ENCODE measurements around the gene DBN1. TPM values are rescaled to one million over a fixed set of nuclear protein-coding genes. Genes with fewer than 3 reads are reported as not detected.

Gene DBN1
- total RNA-seq, 1 experiment from 2014 or later, result 41.6 TPM

DNA sequence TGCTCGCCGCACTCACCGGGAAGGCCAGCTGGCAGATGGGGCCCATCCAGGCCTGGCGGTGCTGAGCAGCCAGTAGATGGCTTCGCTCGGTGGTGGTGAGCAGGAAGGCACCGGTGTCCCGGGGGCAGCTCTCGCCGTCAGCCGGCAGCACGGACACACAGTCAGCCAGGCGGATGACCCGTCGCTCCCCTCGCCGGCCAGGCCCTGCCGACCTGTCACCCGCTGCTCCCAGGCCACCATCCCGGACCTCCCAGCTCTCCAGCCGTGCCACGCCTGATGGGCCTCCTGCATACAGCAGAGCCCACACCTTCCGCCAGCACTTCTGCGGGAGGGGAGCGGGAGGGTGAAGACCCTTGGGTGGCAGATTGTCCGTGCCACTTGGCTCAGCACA is 34.8 kb upstream of the DBN1 start:
- DNase-seq (ENCODE audit: low read depth, low spot score), result no peak
- in situ Hi-C loops (cut with HindIII; ENCODE audit: low pct_unique_long_range_greater_than_20kb, low sequenced_read_pairs), result no loop called here

DNA sequence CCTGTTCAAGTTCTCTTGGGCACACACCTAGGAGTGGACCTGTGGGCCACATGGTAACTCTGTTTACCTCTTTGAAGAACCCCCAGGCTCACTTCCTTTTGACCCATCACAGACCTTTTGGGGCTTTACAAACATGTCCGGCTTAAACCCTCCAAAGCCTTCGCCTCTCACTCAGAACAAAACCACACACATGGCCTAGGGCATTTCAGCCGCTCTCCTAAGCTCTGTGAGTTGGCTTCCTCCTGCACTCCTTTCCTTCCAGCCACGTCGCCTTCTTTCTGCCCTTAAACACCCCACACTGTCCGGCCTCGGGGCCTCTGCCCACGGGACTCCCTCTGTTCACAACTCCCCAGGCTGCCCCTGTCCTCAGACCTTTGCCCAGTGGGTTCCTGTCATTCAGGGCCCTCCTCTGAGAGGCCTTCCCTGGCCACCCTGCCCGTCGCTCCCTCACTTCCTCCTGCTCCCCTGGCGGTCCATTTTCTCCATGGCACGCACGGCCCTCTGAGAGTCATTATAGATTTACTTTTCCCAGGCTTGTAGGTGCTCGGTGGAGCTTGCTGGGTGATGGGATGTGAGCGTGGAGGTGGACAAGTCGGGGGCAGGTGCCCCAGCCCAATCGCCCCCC is 34.3 kb upstream of the DBN1 start:
- DNase-seq (ENCODE audit: low read depth, low spot score), result no peak
- in situ Hi-C loops (cut with HindIII; ENCODE audit: low pct_unique_long_range_greater_than_20kb, low sequenced_read_pairs), result no loop called here

GRCh38 chr5:177507165-177507564 is 33.7 kb upstream of the DBN1 start:
- peak; percentile 50 for DNase-seq (ENCODE audit: low read depth, low spot score)
- in situ Hi-C loops (cut with HindIII; ENCODE audit: low pct_unique_long_range_greater_than_20kb, low sequenced_read_pairs), result no loop called here

GRCh38 chr5:177505075-177505474 is 31.6 kb upstream of the DBN1 start:
- in situ Hi-C loops (cut with HindIII; ENCODE audit: low pct_unique_long_range_greater_than_20kb, low sequenced_read_pairs), result no loop called here
- no peak for DNase-seq (ENCODE audit: low read depth, low spot score)

DNA sequence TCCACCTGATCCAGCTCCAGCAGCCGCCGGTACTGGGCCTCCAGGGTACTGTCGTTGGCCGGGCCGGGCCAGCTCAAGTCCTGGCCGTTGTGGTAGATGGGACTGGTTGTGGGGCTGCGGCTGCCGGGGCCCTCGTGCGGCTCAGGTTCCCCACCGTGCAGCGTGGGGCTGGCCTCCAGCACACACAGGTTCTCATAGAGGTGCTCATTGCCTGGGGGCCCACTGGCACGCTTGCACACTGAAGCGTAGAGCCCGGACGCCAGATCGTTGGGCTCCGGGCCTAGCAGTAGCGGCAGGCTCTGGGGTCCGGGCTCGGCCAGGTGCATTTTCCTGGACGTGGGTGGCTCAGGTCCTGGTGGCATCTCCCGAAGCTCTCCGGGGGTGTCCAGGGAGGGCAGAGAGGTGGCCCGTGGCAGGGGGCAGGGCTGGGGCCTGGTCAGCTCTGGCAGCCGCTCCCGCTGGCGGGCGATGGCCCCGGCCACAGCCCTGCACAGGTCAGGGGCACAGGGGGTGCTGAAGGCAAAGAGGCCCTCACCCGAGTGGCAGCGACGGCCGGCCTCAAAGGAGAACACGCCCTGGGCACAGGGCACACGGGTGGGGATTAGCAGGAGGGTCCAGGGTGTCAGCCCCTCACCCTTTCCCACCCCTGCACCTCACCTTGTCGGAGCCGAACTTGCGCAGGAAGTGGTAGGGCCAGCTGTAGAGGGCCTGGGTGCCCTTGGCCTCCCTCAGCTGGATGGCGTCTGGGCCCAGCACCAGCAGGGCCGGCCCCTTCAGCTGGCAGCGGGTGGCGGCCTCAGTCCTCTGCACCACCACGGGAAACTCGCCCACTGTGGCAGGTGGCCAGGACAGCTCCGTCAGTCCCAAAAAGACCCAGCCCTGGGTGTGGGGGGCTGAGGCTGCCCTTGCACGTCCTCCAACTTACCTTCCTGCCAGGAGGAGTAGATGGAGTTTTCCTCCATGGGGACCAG is 30.9 kb upstream of the DBN1 start:
- DNase-seq (ENCODE audit: low read depth, low spot score), result no peak
- in situ Hi-C loops (cut with HindIII; ENCODE audit: low pct_unique_long_range_greater_than_20kb, low sequenced_read_pairs), result no loop called here

GRCh38 chr5:177503351-177504085 is 30.1 kb upstream of the DBN1 start:
- in situ Hi-C loops (cut with HindIII; ENCODE audit: low pct_unique_long_range_greater_than_20kb, low sequenced_read_pairs), result no loop called here
- DNase-seq (ENCODE audit: low read depth, low spot score), result no peak

DNA sequence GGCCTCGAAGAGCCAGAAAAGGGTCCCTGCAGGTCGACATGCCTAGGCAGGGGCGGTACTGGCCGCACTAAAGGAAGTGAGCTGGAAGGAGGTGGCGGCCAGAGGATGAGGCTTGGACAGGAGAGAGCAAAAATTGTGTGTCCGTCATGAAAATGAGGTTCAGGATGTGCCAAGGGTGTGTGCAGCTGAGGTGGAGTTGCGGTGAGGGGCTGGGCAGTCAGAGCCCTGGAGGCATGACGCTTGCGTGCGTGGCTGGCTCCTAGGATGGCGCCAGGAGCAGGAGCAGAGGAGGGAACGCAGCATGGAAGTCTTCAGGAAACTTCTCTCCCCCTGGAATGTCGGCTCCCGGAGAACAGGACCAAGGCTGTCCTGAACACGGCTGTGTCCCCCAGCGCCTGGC is 29.5 kb upstream of the DBN1 start:
- in situ Hi-C loops (cut with HindIII; ENCODE audit: low pct_unique_long_range_greater_than_20kb, low sequenced_read_pairs), result no loop called here
- DNase-seq (ENCODE audit: low read depth, low spot score), result no peak

DNA sequence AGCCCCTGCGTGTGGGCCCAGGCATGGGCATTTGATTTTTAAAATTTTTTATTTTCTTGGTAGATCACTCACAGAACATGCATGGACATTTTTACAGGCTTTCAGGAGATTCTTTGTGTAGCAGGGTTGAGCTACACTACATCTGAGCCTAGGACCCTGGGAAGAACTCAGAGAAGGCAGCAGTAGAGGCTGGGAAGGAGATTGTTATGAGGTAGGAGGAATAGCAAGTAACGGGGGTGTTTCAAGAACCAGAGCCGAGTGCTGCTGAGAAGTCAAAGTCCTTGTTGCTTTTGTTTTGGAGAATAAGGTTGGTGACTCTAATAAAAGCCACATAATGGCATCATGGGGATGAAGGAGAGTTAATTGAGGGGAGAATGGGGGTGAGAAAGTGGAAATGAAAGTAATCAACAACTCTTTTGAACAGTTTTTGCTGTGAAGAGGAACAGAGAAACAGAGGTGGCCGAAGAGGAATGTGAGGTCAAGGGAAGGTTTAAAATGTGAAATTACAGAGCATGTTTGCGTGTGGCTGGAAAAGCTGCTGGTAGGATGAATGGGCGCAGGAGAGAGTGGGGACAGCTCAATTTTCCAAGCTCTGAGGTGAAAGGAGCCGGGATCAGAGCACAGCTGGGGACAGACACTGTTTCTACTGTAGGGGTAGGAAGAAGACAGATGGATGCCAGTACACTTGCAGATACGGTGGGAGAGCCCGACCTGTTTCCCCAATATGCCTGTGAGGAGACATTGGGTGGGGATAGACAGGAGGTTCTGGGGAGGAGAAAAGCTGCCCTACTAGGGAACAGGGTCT is 28.6 kb upstream of the DBN1 start:
- in situ Hi-C loops (cut with HindIII; ENCODE audit: low pct_unique_long_range_greater_than_20kb, low sequenced_read_pairs), result no loop called here

GRCh38 chr5:177500685-177501522 is 27.5 kb upstream of the DBN1 start:
- in situ Hi-C loops (cut with HindIII; ENCODE audit: low pct_unique_long_range_greater_than_20kb, low sequenced_read_pairs), result no loop called here
- DNase-seq (ENCODE audit: low read depth, low spot score), result peak; percentile 84

More for the DNA sequence above, 28.6 kb upstream of the DBN1 start:
- DNase-seq (ENCODE audit: low read depth, low spot score), result no peak

GRCh38 chr5:177499842-177500241 is 26.4 kb upstream of the DBN1 start:
- DNase-seq (ENCODE audit: low read depth, low spot score), result no peak
- in situ Hi-C loops (cut with HindIII; ENCODE audit: low pct_unique_long_range_greater_than_20kb, low sequenced_read_pairs), result no loop called here

DNA sequence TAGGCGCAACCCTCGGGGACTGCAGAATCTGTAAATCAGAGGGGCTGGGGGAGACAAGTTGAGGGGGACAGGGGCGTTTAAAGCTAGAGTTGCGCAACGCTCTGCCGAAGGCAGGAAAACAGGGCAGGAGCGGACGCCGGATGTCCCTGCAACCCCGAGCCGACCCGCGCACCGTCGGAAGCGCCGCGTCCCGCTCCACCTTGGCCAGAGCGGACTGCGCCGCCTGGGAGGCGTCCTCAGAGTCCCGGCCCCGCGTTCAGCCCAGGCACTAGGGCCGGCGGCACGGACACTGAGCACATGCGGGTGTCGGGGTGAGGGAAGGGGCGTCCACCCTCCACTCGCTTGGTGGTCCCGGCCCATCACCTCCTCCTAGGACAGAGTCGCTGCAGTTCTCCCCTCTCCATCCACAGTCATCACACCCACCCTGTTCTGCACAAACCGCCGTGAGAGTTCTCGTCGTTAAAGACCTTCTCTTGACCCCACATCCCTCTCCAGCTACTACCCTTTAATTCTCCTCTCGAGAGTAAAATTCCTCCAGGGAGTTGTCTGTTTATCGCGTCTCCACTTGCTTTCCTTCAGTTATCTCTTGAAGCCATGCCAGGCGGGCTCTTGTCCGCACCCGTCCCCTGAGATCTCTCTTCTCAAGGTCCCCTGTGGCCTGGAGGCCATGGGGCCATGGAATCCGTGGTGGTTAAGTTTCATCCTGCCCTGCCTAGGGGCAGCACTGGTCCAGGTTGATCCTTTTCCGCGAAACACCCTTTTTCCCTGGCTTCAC is 24.8 kb upstream of the DBN1 start:
- no peak for DNase-seq (ENCODE audit: low read depth, low spot score)
- in situ Hi-C loops (cut with HindIII; ENCODE audit: low pct_unique_long_range_greater_than_20kb, low sequenced_read_pairs), result no loop called here

DNA sequence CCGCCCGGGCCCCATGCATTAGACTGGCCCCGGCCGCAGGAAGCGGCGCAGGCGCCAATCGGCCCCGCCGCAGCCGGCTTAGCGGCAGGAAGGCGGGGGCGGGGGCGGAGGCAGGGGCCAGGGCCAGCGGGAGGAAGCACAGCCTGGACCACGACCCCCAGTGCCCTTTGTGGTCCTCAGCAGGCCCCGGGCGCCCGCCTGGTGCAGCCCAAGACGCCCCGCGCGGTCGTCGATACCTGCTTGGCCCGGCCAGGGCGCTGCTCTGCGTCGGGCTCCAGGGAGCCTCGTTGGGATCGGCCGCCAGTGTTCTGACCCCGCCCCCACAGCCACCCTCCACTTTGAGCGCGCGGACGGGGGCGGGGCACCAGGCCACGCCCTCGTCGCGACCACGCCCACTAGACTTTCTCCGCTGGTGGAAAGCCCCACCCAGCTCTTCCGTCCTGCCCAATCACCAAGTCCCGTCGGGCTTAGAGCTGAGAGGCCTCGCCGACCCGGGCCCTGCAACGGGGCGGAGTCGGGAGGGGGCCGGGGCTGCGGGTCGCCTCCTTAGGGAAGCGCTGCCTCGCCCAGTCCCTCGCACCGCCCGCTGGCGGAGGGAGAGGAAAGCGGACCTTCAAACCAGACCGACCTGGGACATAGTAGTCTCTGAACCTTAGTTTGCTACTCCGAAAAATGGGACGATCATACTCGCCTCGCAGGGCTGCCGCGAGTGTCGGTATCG is 24.0 kb upstream of the DBN1 start, which contains the start of gene PDLIM7:
TSS of gene PDLIM7 (minus strand) at position 313 of the 721 bp plus-strand sequence. CDS start 1,092 bp downstream, outside the sequence.
- peak; percentile 92 for DNase-seq (ENCODE audit: low read depth, low spot score)
- in situ Hi-C loops (cut with HindIII; ENCODE audit: low pct_unique_long_range_greater_than_20kb, low sequenced_read_pairs), result no loop called here

- in situ Hi-C loops (cut with HindIII; ENCODE audit: low pct_unique_long_range_greater_than_20kb, low sequenced_read_pairs), result no loop called here
- DNase-seq (ENCODE audit: low read depth, low spot score), result peak; percentile 34
Measured at GRCh38 chr5:177496727-177497291, 23.4 kb upstream of the DBN1 start.

- in situ Hi-C loops (cut with HindIII; ENCODE audit: low pct_unique_long_range_greater_than_20kb, low sequenced_read_pairs), result no loop called here
- peak; percentile 37 for DNase-seq (ENCODE audit: low read depth, low spot score)
Measured at GRCh38 chr5:177496070-177496726, 22.8 kb upstream of the DBN1 start.
